Gastrocnemius medialis (tissue), 4 donors: ENCODE data around the gene ABR.
"Not testable (repeated sequence)": the region's sequence is repeated elsewhere in the genome, so short reads cannot be mapped to it uniquely, and the experiment has no call there.

Experiments
- POLR2A ChIP-seq, 2 donors: fragments of 450-650 bp; IDR thresholded peaks; one replicate each; pipeline ENCODE4 v1.6.1; 2017; ENCODE audit warnings: antibody characterized with exemption in 2 of 2, mild to moderate bottlenecking in 2 of 2, moderate library complexity in 2 of 2
- TF ChIP-seq, protein P1 (sequence below), 5 experiments: fragments of 450-650 bp in 3 of 5; fragments of 200-600 bp in 2 of 5; sonication (generic) in 2 of 5; IDR thresholded peaks in 4 of 5; conservative IDR thresholded peaks in 1 of 5; 1 replicate in 4 of 5; 2 replicates in 1 of 5; pipeline ENCODE4 v1.5.1; 2016 to 2019; ENCODE audit warnings: antibody characterized with exemption in 5 of 5, mild to moderate bottlenecking in 3 of 5, moderate library complexity in 3 of 5

DNA sequence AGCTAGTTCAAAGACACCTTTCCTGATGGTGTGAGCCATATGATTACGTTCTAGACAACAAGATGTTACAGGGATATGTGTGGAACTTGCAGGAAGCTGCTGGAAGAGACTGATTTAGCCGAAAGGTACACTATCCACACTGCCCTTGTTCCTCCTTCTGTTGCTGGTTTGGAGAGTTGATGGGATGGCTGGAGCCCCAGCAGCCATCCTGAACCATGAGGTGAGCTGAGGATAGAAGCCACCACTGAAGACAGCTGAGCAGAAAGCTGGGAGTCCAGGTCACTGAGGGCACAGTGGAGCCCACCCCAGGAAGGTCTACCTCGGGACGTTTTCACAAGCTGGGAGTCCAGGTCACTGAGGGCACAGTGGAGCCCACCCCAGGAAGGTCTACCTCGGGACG lies 51.3 kb downstream of the ABR start:
- TF ChIP-seq, protein P1, sequence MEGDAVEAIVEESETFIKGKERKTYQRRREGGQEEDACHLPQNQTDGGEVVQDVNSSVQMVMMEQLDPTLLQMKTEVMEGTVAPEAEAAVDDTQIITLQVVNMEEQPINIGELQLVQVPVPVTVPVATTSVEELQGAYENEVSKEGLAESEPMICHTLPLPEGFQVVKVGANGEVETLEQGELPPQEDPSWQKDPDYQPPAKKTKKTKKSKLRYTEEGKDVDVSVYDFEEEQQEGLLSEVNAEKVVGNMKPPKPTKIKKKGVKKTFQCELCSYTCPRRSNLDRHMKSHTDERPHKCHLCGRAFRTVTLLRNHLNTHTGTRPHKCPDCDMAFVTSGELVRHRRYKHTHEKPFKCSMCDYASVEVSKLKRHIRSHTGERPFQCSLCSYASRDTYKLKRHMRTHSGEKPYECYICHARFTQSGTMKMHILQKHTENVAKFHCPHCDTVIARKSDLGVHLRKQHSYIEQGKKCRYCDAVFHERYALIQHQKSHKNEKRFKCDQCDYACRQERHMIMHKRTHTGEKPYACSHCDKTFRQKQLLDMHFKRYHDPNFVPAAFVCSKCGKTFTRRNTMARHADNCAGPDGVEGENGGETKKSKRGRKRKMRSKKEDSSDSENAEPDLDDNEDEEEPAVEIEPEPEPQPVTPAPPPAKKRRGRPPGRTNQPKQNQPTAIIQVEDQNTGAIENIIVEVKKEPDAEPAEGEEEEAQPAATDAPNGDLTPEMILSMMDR (IDR thresholded peaks at IDR 0.05 in 4 of 5, conservative IDR thresholded peaks at IDR 0.05 in 1 of 5) = not testable (repeated sequence)
- not testable (repeated sequence) for TF ChIP-seq POLR2A (IDR thresholded peaks at IDR 0.05)
